Fibroblast of peridontal ligament (primary cell): ENCODE data around the gene DGKI.
A peak's percentile ranks its signal among the peaks of the same experiment; 100 is the strongest.

Experiments used
- DNase-seq: peaks from one replicate; pipeline ENCODE4 v3.0.0-alpha.2; 2010; ENCODE audit errors: extremely low read depth

The DGKI gene

GRCh38 chr7:137846827-137847567, at the start of gene DGKI:
Gene DGKI, minus strand, starts transcription at chr7:137846974.
- no peak for DNase-seq

- DNase-seq, result no peak
These were observed 48.8 kb upstream of the DGKI start for GRCh38 chr7:137895301-137896221.

GRCh38 chr7:137893143-137893742, 46.5 kb upstream of the DGKI start:
- DNase-seq, result no peak

- DNase-seq, result peak; percentile 62
These were observed 44.4 kb upstream of the DGKI start for GRCh38 chr7:137891016-137891655.

GRCh38 chr7:137890449-137890921, 43.7 kb upstream of the DGKI start:
- peak; percentile 31 for DNase-seq

- no peak for DNase-seq
These were observed 41.5 kb upstream of the DGKI start for GRCh38 chr7:137888241-137888640.

- peak; percentile 44 for DNase-seq
These were observed 40.0 kb upstream of the DGKI start for GRCh38 chr7:137886746-137887145.

- DNase-seq, result no peak
These were observed 39.5 kb upstream of the DGKI start for GRCh38 chr7:137886281-137886680.

GRCh38 chr7:137885678-137886077, 38.9 kb upstream of the DGKI start:
- no peak for DNase-seq

- peak; percentile 25 for DNase-seq
These were observed 36.0 kb upstream of the DGKI start for GRCh38 chr7:137882806-137883205.

- peak; percentile 89 for DNase-seq
These were observed 35.5 kb upstream of the DGKI start for GRCh38 chr7:137882261-137882668.

GRCh38 chr7:137881607-137882260, 35.0 kb upstream of the DGKI start:
- no peak for DNase-seq

- peak; percentile 71 for DNase-seq
These were observed 33.7 kb upstream of the DGKI start for GRCh38 chr7:137880432-137880831.

- DNase-seq, result peak; percentile 38
These were observed 32.8 kb upstream of the DGKI start for GRCh38 chr7:137879357-137880158.

GRCh38 chr7:137878333-137878961, 31.7 kb upstream of the DGKI start:
- no peak for DNase-seq

GRCh38 chr7:137877027-137877675, 30.4 kb upstream of the DGKI start:
- no peak for DNase-seq

- no peak for DNase-seq
These were observed 29.0 kb upstream of the DGKI start for GRCh38 chr7:137875746-137876145.

GRCh38 chr7:137873979-137874777, 27.4 kb upstream of the DGKI start:
- DNase-seq, result peak; percentile 100

- peak; percentile 83 for DNase-seq
These were observed 26.8 kb upstream of the DGKI start for GRCh38 chr7:137873524-137873923.
